Activated CD8-positive, alpha-beta T cell treated with anti-CD3 and anti-CD28 coated beads for 36 hours (primary cell): Measurements from ENCODE around the gene PPT1. TPM values are rescaled to one million over a fixed set of nuclear protein-coding genes. Genes with fewer than 3 reads are reported as not detected.
A peak's percentile ranks its signal among the peaks of the same experiment; 100 is the strongest.

Source experiments
- ATAC-seq: fragments of 200-7000 bp; cut with Tn5 transposase; one replicate; pipeline ENCODE4 v1.10.0; 2021; ENCODE audit warnings: mild to moderate bottlenecking, moderate library complexity
- CTCF ChIA-PET: fragments of 350-600 bp; sonication (Branson Sonifier 250); formaldehyde crosslinking; loops from one replicate; lab custom pipeline; 2021; ENCODE audit warnings: antibody characterized with exemption; lab: Charles Lee
- POLR2A ChIA-PET: fragments of 350-600 bp; sonication (Branson Sonifier 250); formaldehyde crosslinking; loops from one replicate; lab custom pipeline; 2021; ENCODE audit warnings: antibody characterized with exemption; lab: Charles Lee
- DNase-seq: peaks from one replicate; pipeline ENCODE4 v3.0.0-alpha.2; 2020
- H3K27ac Mint-ChIP-seq: one replicate; pipeline ENCODE4 v1.8.0; 2021; ENCODE audit warnings: mild to moderate bottlenecking, mixed read lengths
- H3K27me3 Mint-ChIP-seq: one replicate; pipeline ENCODE4 v1.8.0; 2021; ENCODE audit warnings: mixed read lengths
- H3K36me3 Mint-ChIP-seq: one replicate; pipeline ENCODE4 v1.8.0; 2021; ENCODE audit warnings: low read depth, mixed read lengths
- H3K4me1 Mint-ChIP-seq: one replicate; pipeline ENCODE4 v1.8.0; 2021; ENCODE audit warnings: low read depth, mixed read lengths
- H3K4me3 Mint-ChIP-seq: one replicate; pipeline ENCODE4 v1.8.0; 2021; ENCODE audit warnings: mild to moderate bottlenecking, moderate library complexity, mixed read lengths
- H3K9me3 Mint-ChIP-seq: one replicate; pipeline ENCODE4 v1.8.0; 2021; ENCODE audit warnings: mixed read lengths
- CTCF ChIP-seq: fragments of 200-600 bp; IDR thresholded peaks from one replicate; pipeline ENCODE4 v1.8.0; 2022; ENCODE audit warnings: antibody characterized with exemption, mild to moderate bottlenecking
- intact Hi-C: fragments of 100-400 bp; cut with micrococcal nuclease; formaldehyde crosslinking; loops from one replicate; pipeline ENCODE4 v1.10.0; 2022
- total RNA-seq, 2 experiments: library from RNA; stranded (reverse); gene quantifications; one replicate each; pipeline ENCODE4 v1.2.3, GENCODE V29; 2021

Gene PPT1
- total RNA-seq, 2 experiments from 2014 or later = 60.6 to 69.1 TPM

GRCh38 chr1:40040511-40041465 is 56.3 kb downstream of the PPT1 start, which contains the start of gene CAP1:
TSS of gene CAP1 (plus strand) at chr1:40040729. CDS start at chr1:40059347, 18,618 bp downstream.
- CTCF ChIA-PET = interaction anchor here (1.0 to 1.9 kb wide), 6 partner anchors 9 to 138 kb away, joined by 3 to 7 read pairs (median 4); no protein-coding TSS in a partner anchor
- Mint-ChIP-seq H3K27me3 (no peaks in the 10 kb centered on the region), H3K4me3 (peak within 1 kb of the TSS; percentile 94), H3K4me1 (peaks cover 53% of the 10 kb centered on the region), H3K36me3 (peaks cover 39% of the 10 kb centered on the region), H3K27ac (peak within 1 kb of the TSS; percentile 97), H3K9me3 (no peaks in the 10 kb centered on the region)
- DNase-seq (peak; percentile 100), ATAC-seq (peak; percentile 91)
- POLR2A ChIA-PET = interaction anchor here (0.7 to 2.6 kb wide), 11 partner anchors 9 to 302 kb away, joined by 3 to 11 read pairs (median 4); partner anchors contain the start of genes MFSD2A and PPIE
- no peak for TF ChIP-seq CTCF
- intact Hi-C loops = no loop called here

- intact Hi-C loops = loop anchor here (10.0 kb wide), 2 partner anchors 115 to 225 kb away; no protein-coding TSS in a partner anchor
- TF ChIP-seq CTCF = no peak
- CTCF ChIA-PET = interaction anchor here (0.9 to 1.9 kb wide), 5 partner anchors 10 to 138 kb away, joined by 3 to 7 read pairs (median 4); no protein-coding TSS in a partner anchor
- Mint-ChIP-seq H3K27me3 (no peaks in the 10 kb centered on the region), H3K36me3 (peaks cover 31% of the 10 kb centered on the region), H3K4me3 (peak overlapping the region; percentile 94), H3K9me3 (no peaks in the 10 kb centered on the region), H3K4me1 (peaks cover 48% of the 10 kb centered on the region), H3K27ac (peak overlapping the region; percentile 97)
- peak; percentile 45 for ATAC-seq
- POLR2A ChIA-PET = interaction anchor here (0.6 to 2.6 kb wide), 14 partner anchors 8 to 301 kb away, joined by 3 to 11 read pairs (median 4); partner anchors contain the start of genes MFSD2A and PPIE
- peak; percentile 91 for DNase-seq
These were observed 57.1 kb downstream of the PPT1 start for GRCh38 chr1:40039757-40040510.

GRCh38 chr1:40039245-40039756 is 57.8 kb downstream of the PPT1 start:
- H3K36me3 Mint-ChIP-seq = peaks cover 30% of the 10 kb centered on the region

More at GRCh38 chr1:40039245-40039756, 57.8 kb downstream of the PPT1 start:
- intact Hi-C loops = loop anchor here (10.0 kb wide), 2 partner anchors 114 to 224 kb away; no protein-coding TSS in a partner anchor
- H3K9me3 Mint-ChIP-seq = no peaks in the 10 kb centered on the region
- H3K27ac Mint-ChIP-seq = peak overlapping the region; percentile 97
- no peak for TF ChIP-seq CTCF
- H3K27me3 Mint-ChIP-seq = no peaks in the 10 kb centered on the region
- ATAC-seq (no peak), DNase-seq (no peak)
- ChIA-PET CTCF (interaction anchor here (0.9 to 1.9 kb wide), 5 partner anchors 9 to 137 kb away, joined by 3 to 7 read pairs (median 4); no protein-coding TSS in a partner anchor), POLR2A (interaction anchor here (0.6 to 2.6 kb wide), 8 partner anchors 10 to 364 kb away, joined by 3 to 11 read pairs (median 5); partner anchors contain the start of gene MFSD2A)
- H3K4me1 Mint-ChIP-seq = peaks cover 53% of the 10 kb centered on the region
- peak overlapping the region; percentile 94 for H3K4me3 Mint-ChIP-seq
